GM23338 (cell line): ENCODE data around the gene CYP4F8. TPM values are rescaled to one million over a fixed set of nuclear protein-coding genes. Genes with fewer than 3 reads are reported as not detected.

ENCODE experiments used
- ATAC-seq: fragments of 200-7000 bp; cut with Tn5 transposase; 3 replicates; pipeline ENCODE4 v1.9.1; 2020
- DNase-seq: peaks from one replicate; pipeline ENCODE4 v3.0.0-alpha.2; 2015; ENCODE audit warnings: low spot score
- H2AFZ ChIP-seq: fragments of 200-600 bp; sonication (generic); 2 replicates; pipeline ENCODE4 v1.8.0; 2016; ENCODE audit warnings: antibody characterized with exemption, mild to moderate bottlenecking, moderate library complexity
- H3F3A ChIP-seq: fragments of 200-600 bp; sonication (generic); replicated peaks from 2 replicates; pipeline ENCODE4 v1.8.0; 2017; ENCODE audit warnings: antibody characterized with exemption, mixed run types, low read depth
- H3K27ac ChIP-seq: fragments of 200-600 bp; sonication (generic); 2 replicates; pipeline ENCODE4 v1.6.1; 2016; ENCODE audit warnings: low read depth
- H3K27me3 ChIP-seq: fragments of 200-600 bp; sonication (generic); 2 replicates; pipeline ENCODE4 v1.8.0; 2016; ENCODE audit warnings: mild to moderate bottlenecking, mixed run types, moderate library complexity; ENCODE audit not compliant: insufficient read depth
- H3K36me3 ChIP-seq: fragments of 200-600 bp; sonication (generic); 2 replicates; pipeline ENCODE4 v1.8.0; 2016; ENCODE audit warnings: mild to moderate bottlenecking; ENCODE audit not compliant: insufficient read depth
- H3K4me1 ChIP-seq: fragments of 200-600 bp; sonication (generic); 2 replicates; pipeline ENCODE4 v1.8.0; 2016; ENCODE audit warnings: mild to moderate bottlenecking, moderate library complexity; ENCODE audit not compliant: insufficient read depth
- H3K4me2 ChIP-seq: fragments of 200-600 bp; sonication (generic); 2 replicates; pipeline ENCODE4 v1.7.1; 2017; ENCODE audit warnings: mixed run types
- H3K4me3 ChIP-seq: fragments of 200-600 bp; sonication (generic); 2 replicates; pipeline ENCODE4 v1.6.1; 2016; ENCODE audit warnings: mixed run types
- H3K79me2 ChIP-seq: fragments of 200-600 bp; sonication (generic); replicated peaks from 2 replicates; pipeline ENCODE4 v1.8.0; 2017; ENCODE audit warnings: mild to moderate bottlenecking; ENCODE audit not compliant: insufficient read depth
- H3K9me2 ChIP-seq: fragments of 200-600 bp; sonication (generic); 2 replicates; pipeline ENCODE4 v1.8.0; 2017; ENCODE audit not compliant: insufficient read depth
- H4K20me1 ChIP-seq: fragments of 200-600 bp; sonication (generic); replicated peaks from 2 replicates; pipeline ENCODE4 v1.8.0; 2017; ENCODE audit warnings: mild to moderate bottlenecking; ENCODE audit not compliant: insufficient read depth
- H3K27ac Mint-ChIP-seq: 2 replicates; pipeline ENCODE4 v1.8.0; 2020; ENCODE audit warnings: inconsistent platforms, mild to moderate bottlenecking, moderate library complexity, mixed read lengths
- H3K27me3 Mint-ChIP-seq: 3 replicates; pipeline ENCODE4 v1.8.0; 2022; ENCODE audit warnings: low read depth, mild to moderate bottlenecking, moderate library complexity, mixed read lengths, inconsistent platforms; ENCODE audit not compliant: insufficient read depth, poor library complexity
- H3K36me3 Mint-ChIP-seq: 3 replicates; pipeline ENCODE4 v1.8.0; 2021; ENCODE audit warnings: low read depth, mild to moderate bottlenecking, inconsistent platforms, moderate library complexity, mixed read lengths
- H3K4me1 Mint-ChIP-seq: 3 replicates; pipeline ENCODE4 v1.8.0; 2020; ENCODE audit warnings: mild to moderate bottlenecking, inconsistent platforms, mixed read lengths
- H3K4me3 Mint-ChIP-seq: 3 replicates; pipeline ENCODE4 v1.8.0; 2021; ENCODE audit warnings: moderate library complexity, mild to moderate bottlenecking, inconsistent platforms, mixed read lengths
- H3K9me3 Mint-ChIP-seq: 3 replicates; pipeline ENCODE4 v1.8.0; 2020; ENCODE audit warnings: moderate library complexity, mild to moderate bottlenecking, inconsistent platforms, mixed read lengths
- CREB1 ChIP-seq: fragments of 250-450 bp; sonication (Bioruptor Pico); IDR thresholded peaks from 2 replicates; pipeline ENCODE4 v1.5.0; 2020; ENCODE audit warnings: low read depth, mild to moderate bottlenecking, moderate library complexity
- EZH2 ChIP-seq: fragments of 200-600 bp; sonication (generic); IDR thresholded peaks from one replicate; pipeline ENCODE4 v1.8.0; 2017; ENCODE audit warnings: antibody characterized with exemption, mild to moderate bottlenecking, low read depth; ENCODE audit not compliant: unreplicated experiment
- EZH2phosphoT487 ChIP-seq: fragments of 200-600 bp; sonication (generic); IDR thresholded peaks from one replicate; pipeline ENCODE4 v1.8.1; 2018; ENCODE audit warnings: antibody characterized with exemption; ENCODE audit not compliant: unreplicated experiment
- JUNB ChIP-seq: IDR thresholded peaks from one replicate; pipeline ENCODE4 v1.6.1; 2016; ENCODE audit warnings: antibody characterized with exemption; ENCODE audit not compliant: unreplicated experiment
- NANOG ChIP-seq: IDR thresholded peaks from 2 replicates; pipeline ENCODE4 v1.6.1; 2016; ENCODE audit warnings: antibody characterized with exemption, borderline replicate concordance
- POLR2AphosphoS5 ChIP-seq: IDR thresholded peaks from 2 replicates; pipeline ENCODE4 v1.6.1; 2016; ENCODE audit warnings: antibody characterized with exemption, low read depth
- STAT1 ChIP-seq: IDR thresholded peaks from one replicate; pipeline ENCODE4 v1.6.1; 2016; ENCODE audit warnings: antibody characterized with exemption; ENCODE audit not compliant: unreplicated experiment
- ZNF114 ChIP-seq: fragments of 250-450 bp; sonication (Bioruptor Pico); IDR thresholded peaks from 2 replicates; pipeline ENCODE4 v1.5.0; 2020; ENCODE audit warnings: mild to moderate bottlenecking, moderate library complexity
- ZNF331 ChIP-seq: fragments of 250-450 bp; sonication (Bioruptor Pico); IDR thresholded peaks from 2 replicates; pipeline ENCODE4 v1.5.0; 2020; ENCODE audit warnings: low read depth, mild to moderate bottlenecking, moderate library complexity
- polyA plus RNA-seq: library from polyadenylated mRNA; unstranded; fragments of >200 nt; fragmentation: Nextera tagmentation; extraction: Ambion mirVana; gene quantifications from 2 replicates; pipeline ENCODE4 v1.2.1, GENCODE V29; 2016
- total RNA-seq: library from RNA; depleted of rRNA; stranded (reverse); fragments of >200 nt; shearing (Covaris generic); gene quantifications from 2 replicates; pipeline ENCODE4 v1.2.3, GENCODE V29; 2014
- TF ChIP-seq, protein P1 (sequence below): IDR thresholded peaks from 2 replicates; pipeline ENCODE4 v1.6.1; 2016; ENCODE audit warnings: antibody characterized with exemption
- TF ChIP-seq, protein P2 (sequence below): fragments of 250-450 bp; sonication (Bioruptor Pico); IDR thresholded peaks from 2 replicates; pipeline ENCODE4 v1.5.0; 2020; ENCODE audit warnings: mild to moderate bottlenecking, moderate library complexity
- TF ChIP-seq, protein P3 (sequence below): IDR thresholded peaks from one replicate; pipeline ENCODE4 v1.6.1; 2018; ENCODE audit warnings: antibody characterized with exemption; ENCODE audit not compliant: unreplicated experiment
- TF ChIP-seq, protein P4 (sequence below), 2 experiments: fragments of 200-600 bp in 1 of 2; sonication (generic) in 1 of 2; conservative IDR thresholded peaks; 2 replicates each; pipeline versions ENCODE4 v1.5.1 to v1.6.1; 2016 to 2017; ENCODE audit warnings: antibody characterized with exemption in 2 of 2, low read depth in 2 of 2, mild to moderate bottlenecking in 2 of 2, moderate library complexity in 1 of 2

Gene CYP4F8
- total and polyA plus RNA-seq, 2 experiments from 2014 or later = not detected

DNA sequence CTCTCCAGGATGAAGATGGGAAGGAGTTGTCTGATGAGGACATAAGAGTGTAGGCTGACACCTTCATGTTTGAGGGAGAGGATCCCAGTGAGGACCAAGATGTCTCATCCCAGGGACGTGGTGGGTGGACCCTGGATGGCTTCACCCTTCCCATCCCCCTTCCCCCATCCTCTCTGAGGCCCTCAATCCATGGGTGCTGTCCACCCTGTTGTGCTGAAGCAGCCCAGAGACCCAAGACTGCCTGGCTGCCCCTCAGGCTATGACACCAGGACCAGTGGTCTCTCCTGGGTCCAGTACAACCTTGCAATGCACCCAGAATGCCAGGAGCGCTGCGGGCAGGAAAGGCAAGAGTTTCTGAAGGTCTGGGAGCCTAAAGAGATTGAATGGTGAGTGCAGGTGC is 54.4 kb downstream of the CYP4F8 start:
- peaks cover 7% of the 10 kb centered on the region; the same call in 1 of the 2 replicates for H3K36me3 ChIP-seq
- no peak overlapping the region for H2AFZ ChIP-seq
- Mint-ChIP-seq H3K36me3 (peaks cover 17% of the 10 kb centered on the region), H3K4me1 (no peaks in the 10 kb centered on the region), H3K9me3 (peaks cover 3% of the 10 kb centered on the region), H3K27ac (no peak overlapping the region), H3K4me3 (no peak overlapping the region), H3K27me3 (no peaks in the 10 kb centered on the region)
- no peaks in the 10 kb centered on the region for H3F3A ChIP-seq
- no peak overlapping the region for H3K4me3 ChIP-seq
- no peak overlapping the region for H3K27ac ChIP-seq
- no peaks in the 10 kb centered on the region for H3K4me1 ChIP-seq
- no peak overlapping the region for H3K4me2 ChIP-seq
- TF ChIP-seq ZNF331 (CRISPR knock-in tag) (no peak), STAT1 (no peak), EZH2phosphoT487 (no peak), ZNF114 (CRISPR knock-in tag) (no peak), JUNB (no peak), POLR2AphosphoS5 (no peak), CREB1 (CRISPR knock-in tag) (no peak), NANOG (no peak), EZH2 (no peak)
- TF ChIP-seq, protein P1, sequence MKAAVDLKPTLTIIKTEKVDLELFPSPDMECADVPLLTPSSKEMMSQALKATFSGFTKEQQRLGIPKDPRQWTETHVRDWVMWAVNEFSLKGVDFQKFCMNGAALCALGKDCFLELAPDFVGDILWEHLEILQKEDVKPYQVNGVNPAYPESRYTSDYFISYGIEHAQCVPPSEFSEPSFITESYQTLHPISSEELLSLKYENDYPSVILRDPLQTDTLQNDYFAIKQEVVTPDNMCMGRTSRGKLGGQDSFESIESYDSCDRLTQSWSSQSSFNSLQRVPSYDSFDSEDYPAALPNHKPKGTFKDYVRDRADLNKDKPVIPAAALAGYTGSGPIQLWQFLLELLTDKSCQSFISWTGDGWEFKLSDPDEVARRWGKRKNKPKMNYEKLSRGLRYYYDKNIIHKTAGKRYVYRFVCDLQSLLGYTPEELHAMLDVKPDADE = no peak
- TF ChIP-seq, protein P2, sequence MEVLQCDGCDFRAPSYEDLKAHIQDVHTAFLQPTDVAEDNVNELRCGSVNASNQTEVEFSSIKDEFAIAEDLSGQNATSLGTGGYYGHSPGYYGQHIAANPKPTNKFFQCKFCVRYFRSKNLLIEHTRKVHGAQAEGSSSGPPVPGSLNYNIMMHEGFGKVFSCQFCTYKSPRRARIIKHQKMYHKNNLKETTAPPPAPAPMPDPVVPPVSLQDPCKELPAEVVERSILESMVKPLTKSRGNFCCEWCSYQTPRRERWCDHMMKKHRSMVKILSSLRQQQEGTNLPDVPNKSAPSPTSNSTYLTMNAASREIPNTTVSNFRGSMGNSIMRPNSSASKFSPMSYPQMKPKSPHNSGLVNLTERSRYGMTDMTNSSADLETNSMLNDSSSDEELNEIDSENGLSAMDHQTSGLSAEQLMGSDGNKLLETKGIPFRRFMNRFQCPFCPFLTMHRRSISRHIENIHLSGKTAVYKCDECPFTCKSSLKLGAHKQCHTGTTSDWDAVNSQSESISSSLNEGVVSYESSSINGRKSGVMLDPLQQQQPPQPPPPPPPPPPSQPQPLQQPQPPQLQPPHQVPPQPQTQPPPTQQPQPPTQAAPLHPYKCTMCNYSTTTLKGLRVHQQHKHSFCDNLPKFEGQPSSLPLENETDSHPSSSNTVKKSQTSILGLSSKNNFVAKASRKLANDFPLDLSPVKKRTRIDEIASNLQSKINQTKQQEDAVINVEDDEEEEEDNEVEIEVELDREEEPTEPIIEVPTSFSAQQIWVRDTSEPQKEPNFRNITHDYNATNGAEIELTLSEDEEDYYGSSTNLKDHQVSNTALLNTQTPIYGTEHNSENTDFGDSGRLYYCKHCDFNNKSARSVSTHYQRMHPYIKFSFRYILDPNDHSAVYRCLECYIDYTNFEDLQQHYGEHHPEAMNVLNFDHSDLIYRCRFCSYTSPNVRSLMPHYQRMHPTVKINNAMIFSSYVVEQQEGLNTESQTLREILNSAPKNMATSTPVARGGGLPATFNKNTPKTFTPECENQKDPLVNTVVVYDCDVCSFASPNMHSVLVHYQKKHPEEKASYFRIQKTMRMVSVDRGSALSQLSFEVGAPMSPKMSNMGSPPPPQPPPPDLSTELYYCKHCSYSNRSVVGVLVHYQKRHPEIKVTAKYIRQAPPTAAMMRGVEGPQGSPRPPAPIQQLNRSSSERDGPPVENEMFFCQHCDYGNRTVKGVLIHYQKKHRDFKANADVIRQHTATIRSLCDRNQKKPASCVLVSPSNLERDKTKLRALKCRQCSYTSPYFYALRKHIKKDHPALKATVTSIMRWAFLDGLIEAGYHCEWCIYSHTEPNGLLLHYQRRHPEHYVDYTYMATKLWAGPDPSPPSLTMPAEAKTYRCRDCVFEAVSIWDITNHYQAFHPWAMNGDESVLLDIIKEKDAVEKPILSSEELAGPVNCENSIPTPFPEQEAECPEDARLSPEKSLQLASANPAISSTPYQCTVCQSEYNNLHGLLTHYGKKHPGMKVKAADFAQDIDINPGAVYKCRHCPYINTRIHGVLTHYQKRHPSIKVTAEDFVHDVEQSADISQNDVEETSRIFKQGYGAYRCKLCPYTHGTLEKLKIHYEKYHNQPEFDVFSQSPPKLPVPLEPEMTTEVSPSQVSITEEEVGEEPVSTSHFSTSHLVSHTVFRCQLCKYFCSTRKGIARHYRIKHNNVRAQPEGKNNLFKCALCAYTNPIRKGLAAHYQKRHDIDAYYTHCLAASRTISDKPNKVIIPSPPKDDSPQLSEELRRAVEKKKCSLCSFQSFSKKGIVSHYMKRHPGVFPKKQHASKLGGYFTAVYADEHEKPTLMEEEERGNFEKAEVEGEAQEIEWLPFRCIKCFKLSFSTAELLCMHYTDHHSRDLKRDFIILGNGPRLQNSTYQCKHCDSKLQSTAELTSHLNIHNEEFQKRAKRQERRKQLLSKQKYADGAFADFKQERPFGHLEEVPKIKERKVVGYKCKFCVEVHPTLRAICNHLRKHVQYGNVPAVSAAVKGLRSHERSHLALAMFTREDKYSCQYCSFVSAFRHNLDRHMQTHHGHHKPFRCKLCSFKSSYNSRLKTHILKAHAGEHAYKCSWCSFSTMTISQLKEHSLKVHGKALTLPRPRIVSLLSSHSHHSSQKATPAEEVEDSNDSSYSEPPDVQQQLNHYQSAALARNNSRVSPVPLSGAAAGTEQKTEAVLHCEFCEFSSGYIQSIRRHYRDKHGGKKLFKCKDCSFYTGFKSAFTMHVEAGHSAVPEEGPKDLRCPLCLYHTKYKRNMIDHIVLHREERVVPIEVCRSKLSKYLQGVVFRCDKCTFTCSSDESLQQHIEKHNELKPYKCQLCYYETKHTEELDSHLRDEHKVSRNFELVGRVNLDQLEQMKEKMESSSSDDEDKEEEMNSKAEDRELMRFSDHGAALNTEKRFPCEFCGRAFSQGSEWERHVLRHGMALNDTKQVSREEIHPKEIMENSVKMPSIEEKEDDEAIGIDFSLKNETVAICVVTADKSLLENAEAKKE = no peak
- TF ChIP-seq, protein P3, sequence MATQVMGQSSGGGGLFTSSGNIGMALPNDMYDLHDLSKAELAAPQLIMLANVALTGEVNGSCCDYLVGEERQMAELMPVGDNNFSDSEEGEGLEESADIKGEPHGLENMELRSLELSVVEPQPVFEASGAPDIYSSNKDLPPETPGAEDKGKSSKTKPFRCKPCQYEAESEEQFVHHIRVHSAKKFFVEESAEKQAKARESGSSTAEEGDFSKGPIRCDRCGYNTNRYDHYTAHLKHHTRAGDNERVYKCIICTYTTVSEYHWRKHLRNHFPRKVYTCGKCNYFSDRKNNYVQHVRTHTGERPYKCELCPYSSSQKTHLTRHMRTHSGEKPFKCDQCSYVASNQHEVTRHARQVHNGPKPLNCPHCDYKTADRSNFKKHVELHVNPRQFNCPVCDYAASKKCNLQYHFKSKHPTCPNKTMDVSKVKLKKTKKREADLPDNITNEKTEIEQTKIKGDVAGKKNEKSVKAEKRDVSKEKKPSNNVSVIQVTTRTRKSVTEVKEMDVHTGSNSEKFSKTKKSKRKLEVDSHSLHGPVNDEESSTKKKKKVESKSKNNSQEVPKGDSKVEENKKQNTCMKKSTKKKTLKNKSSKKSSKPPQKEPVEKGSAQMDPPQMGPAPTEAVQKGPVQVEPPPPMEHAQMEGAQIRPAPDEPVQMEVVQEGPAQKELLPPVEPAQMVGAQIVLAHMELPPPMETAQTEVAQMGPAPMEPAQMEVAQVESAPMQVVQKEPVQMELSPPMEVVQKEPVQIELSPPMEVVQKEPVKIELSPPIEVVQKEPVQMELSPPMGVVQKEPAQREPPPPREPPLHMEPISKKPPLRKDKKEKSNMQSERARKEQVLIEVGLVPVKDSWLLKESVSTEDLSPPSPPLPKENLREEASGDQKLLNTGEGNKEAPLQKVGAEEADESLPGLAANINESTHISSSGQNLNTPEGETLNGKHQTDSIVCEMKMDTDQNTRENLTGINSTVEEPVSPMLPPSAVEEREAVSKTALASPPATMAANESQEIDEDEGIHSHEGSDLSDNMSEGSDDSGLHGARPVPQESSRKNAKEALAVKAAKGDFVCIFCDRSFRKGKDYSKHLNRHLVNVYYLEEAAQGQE = no peak
- TF ChIP-seq, protein P4, sequence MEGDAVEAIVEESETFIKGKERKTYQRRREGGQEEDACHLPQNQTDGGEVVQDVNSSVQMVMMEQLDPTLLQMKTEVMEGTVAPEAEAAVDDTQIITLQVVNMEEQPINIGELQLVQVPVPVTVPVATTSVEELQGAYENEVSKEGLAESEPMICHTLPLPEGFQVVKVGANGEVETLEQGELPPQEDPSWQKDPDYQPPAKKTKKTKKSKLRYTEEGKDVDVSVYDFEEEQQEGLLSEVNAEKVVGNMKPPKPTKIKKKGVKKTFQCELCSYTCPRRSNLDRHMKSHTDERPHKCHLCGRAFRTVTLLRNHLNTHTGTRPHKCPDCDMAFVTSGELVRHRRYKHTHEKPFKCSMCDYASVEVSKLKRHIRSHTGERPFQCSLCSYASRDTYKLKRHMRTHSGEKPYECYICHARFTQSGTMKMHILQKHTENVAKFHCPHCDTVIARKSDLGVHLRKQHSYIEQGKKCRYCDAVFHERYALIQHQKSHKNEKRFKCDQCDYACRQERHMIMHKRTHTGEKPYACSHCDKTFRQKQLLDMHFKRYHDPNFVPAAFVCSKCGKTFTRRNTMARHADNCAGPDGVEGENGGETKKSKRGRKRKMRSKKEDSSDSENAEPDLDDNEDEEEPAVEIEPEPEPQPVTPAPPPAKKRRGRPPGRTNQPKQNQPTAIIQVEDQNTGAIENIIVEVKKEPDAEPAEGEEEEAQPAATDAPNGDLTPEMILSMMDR (conservative IDR thresholded peaks at IDR 0.05; ENCODE audit: low read depth in 2 of 2) = no peak
- ATAC-seq (no peak), DNase-seq (no peak)
- H3K9me2 ChIP-seq = no peaks in the 10 kb centered on the region
- no peaks in the 10 kb centered on the region for H3K79me2 ChIP-seq
- H4K20me1 ChIP-seq = no peaks in the 10 kb centered on the region
- no peaks in the 10 kb centered on the region for H3K27me3 ChIP-seq
